ENCODE results near the gene MYL12A.

DNA sequence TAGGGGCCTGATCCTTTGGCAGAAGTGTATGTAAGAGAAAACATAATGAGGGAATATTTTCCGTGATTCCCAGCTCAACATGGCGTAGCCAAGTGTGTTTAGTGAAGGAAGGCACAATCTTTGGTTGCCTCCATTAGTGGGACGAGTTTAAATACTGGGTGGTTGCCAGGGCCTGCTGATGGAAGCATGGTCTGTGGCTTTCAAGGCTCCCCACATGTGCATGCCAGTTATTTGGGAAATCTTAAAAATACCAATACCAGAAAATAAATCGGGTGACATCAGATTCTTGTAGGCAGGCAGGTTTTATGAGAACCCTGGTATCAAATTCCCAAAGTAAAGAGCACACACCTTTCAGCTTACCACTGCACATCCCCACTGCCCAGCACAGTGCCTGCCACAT lies 7.1 kb downstream of the MYL12A start:
- no peak for TF ChIP-seq ZNF8 (CRISPR knock-in tag; IDR thresholded peaks at IDR 0.05)
- TF ChIP-seq TCF4 (CRISPR knock-in tag; IDR thresholded peaks at IDR 0.05; ENCODE audit: borderline replicate concordance): no peak
- TF ChIP-seq, protein P1, sequence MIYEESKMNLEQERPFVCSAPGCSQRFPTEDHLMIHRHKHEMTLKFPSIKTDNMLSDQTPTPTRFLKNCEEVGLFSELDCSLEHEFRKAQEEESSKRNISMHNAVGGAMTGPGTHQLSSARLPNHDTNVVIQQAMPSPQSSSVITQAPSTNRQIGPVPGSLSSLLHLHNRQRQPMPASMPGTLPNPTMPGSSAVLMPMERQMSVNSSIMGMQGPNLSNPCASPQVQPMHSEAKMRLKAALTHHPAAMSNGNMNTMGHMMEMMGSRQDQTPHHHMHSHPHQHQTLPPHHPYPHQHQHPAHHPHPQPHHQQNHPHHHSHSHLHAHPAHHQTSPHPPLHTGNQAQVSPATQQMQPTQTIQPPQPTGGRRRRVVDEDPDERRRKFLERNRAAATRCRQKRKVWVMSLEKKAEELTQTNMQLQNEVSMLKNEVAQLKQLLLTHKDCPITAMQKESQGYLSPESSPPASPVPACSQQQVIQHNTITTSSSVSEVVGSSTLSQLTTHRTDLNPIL (CRISPR knock-in tag; IDR thresholded peaks at IDR 0.05; ENCODE audit: low read depth): no peak
- no peak for TF ChIP-seq BACH2 (CRISPR knock-in tag; IDR thresholded peaks at IDR 0.05; ENCODE audit: borderline replicate concordance)
- no peak for TF ChIP-seq CSDC2 (CRISPR knock-in tag; IDR thresholded peaks at IDR 0.05)
- TF ChIP-seq, protein P2, sequence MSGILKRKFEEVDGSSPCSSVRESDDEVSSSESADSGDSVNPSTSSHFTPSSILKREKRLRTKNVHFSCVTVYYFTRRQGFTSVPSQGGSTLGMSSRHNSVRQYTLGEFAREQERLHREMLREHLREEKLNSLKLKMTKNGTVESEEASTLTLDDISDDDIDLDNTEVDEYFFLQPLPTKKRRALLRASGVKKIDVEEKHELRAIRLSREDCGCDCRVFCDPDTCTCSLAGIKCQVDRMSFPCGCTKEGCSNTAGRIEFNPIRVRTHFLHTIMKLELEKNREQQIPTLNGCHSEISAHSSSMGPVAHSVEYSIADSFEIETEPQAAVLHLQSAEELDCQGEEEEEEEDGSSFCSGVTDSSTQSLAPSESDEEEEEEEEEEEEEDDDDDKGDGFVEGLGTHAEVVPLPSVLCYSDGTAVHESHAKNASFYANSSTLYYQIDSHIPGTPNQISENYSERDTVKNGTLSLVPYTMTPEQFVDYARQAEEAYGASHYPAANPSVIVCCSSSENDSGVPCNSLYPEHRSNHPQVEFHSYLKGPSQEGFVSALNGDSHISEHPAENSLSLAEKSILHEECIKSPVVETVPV (CRISPR knock-in tag; IDR thresholded peaks at IDR 0.05): no peak
